NCI-H226 (cell line): ENCODE data around the gene NPY2R.

Source experiments
- DNase-seq: peaks from one replicate; pipeline ENCODE4 v3.0.0-alpha.2; 2015

Gene NPY2R

GRCh38 chr4:155252327-155252726 is 43.9 kb downstream of the NPY2R start:
- no peak for DNase-seq

- no peak for DNase-seq
These were observed 55.0 kb downstream of the NPY2R start for GRCh38 chr4:155263480-155263879.

GRCh38 chr4:155265113-155265512 is 56.7 kb downstream of the NPY2R start:
- DNase-seq: no peak
